Measurements from ENCODE around the gene AGBL4.

AGBL4 gene

GRCh38 chr1:50023292-50024159 lies at the start of gene AGBL4:
Gene AGBL4 (minus strand): TSS chr1:50023954.
- DNase-seq (ENCODE audit: low read depth), result peak; percentile 46
- TF ChIP-seq, protein P1, sequence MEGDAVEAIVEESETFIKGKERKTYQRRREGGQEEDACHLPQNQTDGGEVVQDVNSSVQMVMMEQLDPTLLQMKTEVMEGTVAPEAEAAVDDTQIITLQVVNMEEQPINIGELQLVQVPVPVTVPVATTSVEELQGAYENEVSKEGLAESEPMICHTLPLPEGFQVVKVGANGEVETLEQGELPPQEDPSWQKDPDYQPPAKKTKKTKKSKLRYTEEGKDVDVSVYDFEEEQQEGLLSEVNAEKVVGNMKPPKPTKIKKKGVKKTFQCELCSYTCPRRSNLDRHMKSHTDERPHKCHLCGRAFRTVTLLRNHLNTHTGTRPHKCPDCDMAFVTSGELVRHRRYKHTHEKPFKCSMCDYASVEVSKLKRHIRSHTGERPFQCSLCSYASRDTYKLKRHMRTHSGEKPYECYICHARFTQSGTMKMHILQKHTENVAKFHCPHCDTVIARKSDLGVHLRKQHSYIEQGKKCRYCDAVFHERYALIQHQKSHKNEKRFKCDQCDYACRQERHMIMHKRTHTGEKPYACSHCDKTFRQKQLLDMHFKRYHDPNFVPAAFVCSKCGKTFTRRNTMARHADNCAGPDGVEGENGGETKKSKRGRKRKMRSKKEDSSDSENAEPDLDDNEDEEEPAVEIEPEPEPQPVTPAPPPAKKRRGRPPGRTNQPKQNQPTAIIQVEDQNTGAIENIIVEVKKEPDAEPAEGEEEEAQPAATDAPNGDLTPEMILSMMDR (IDR thresholded peaks at IDR 0.05; ENCODE audit: insufficient read depth, low read depth, low read length, missing control alignments), result no peak
- H3K4me3 ChIP-seq (ENCODE audit: low read length), result peak within 1 kb of the TSS; percentile 45

GRCh38 chr1:50066806-50067205 lies 43.1 kb upstream of the AGBL4 start:
- no peak overlapping the region for H3K4me3 ChIP-seq (ENCODE audit: low read length)
- DNase-seq (ENCODE audit: low read depth), result no peak
- TF ChIP-seq, protein P1 (IDR thresholded peaks at IDR 0.05; ENCODE audit: insufficient read depth, low read depth, low read length, missing control alignments), result no peak

- DNase-seq (ENCODE audit: low read depth), result peak; percentile 56
- TF ChIP-seq, protein P1 (IDR thresholded peaks at IDR 0.05; ENCODE audit: insufficient read depth, low read depth, low read length, missing control alignments), result no peak
- H3K4me3 ChIP-seq (ENCODE audit: low read length), result no peak overlapping the region
Measured at GRCh38 chr1:50060279-50060678, 36.5 kb upstream of the AGBL4 start.

- TF ChIP-seq, protein P1 (IDR thresholded peaks at IDR 0.05; ENCODE audit: insufficient read depth, low read depth, low read length, missing control alignments), result no peak
- H3K4me3 ChIP-seq (ENCODE audit: low read length), result no peak overlapping the region
- DNase-seq (ENCODE audit: low read depth), result no peak
Measured at GRCh38 chr1:50048791-50049190, 25.0 kb upstream of the AGBL4 start.

GRCh38 chr1:50047916-50048694 lies 24.4 kb upstream of the AGBL4 start:
- H3K4me3 ChIP-seq (ENCODE audit: low read length), result no peak overlapping the region
- peak; percentile 1 for DNase-seq (ENCODE audit: low read depth)
- TF ChIP-seq, protein P1 (IDR thresholded peaks at IDR 0.05; ENCODE audit: insufficient read depth, low read depth, low read length, missing control alignments), result no peak

- no peak overlapping the region for H3K4me3 ChIP-seq (ENCODE audit: low read length)
- DNase-seq (ENCODE audit: low read depth), result no peak
Measured at GRCh38 chr1:50038237-50038809, 14.6 kb upstream of the AGBL4 start.

More at GRCh38 chr1:50038237-50038809, 14.6 kb upstream of the AGBL4 start:
- TF ChIP-seq, protein P1 (IDR thresholded peaks at IDR 0.05; ENCODE audit: insufficient read depth, low read depth, low read length, missing control alignments), result no peak
